Suprapubic skin (tissue), 4 donors: ENCODE measurements around the gene FBXO10. TPM values are rescaled to one million over a fixed set of nuclear protein-coding genes. Genes with fewer than 3 reads are reported as not detected.

Source experiments
- DNase-seq, 2 donors: peaks; one replicate each; pipeline ENCODE4 v3.0.0-alpha.2; 2019; ENCODE audit warnings: low spot score in 2 of 2
- H3K27ac ChIP-seq: fragments of 200-600 bp; sonication (generic); one replicate; pipeline ENCODE4 v1.5.1; 2019
- H3K27me3 ChIP-seq: fragments of 200-600 bp; sonication (generic); one replicate; pipeline ENCODE4 v1.5.1; 2019
- H3K36me3 ChIP-seq: fragments of 200-600 bp; sonication (generic); one replicate; pipeline ENCODE4 v1.5.1; 2019
- H3K4me1 ChIP-seq: fragments of 200-600 bp; sonication (generic); one replicate; pipeline ENCODE4 v1.5.1; 2019
- H3K4me3 ChIP-seq: fragments of 200-600 bp; sonication (generic); one replicate; pipeline ENCODE4 v1.5.1; 2019; ENCODE audit warnings: mild to moderate bottlenecking
- H3K9me3 ChIP-seq: fragments of 200-600 bp; sonication (generic); one replicate; pipeline ENCODE4 v1.5.1; 2019
- EP300 ChIP-seq: sonication (generic); formaldehyde crosslinking; IDR thresholded peaks from one replicate; pipeline ENCODE4 v1.6.1; 2017; ENCODE audit warnings: antibody characterized with exemption
- POLR2A ChIP-seq, 2 donors: fragments of 450-650 bp; IDR thresholded peaks; one replicate each; pipeline ENCODE4 v1.6.1; 2017; ENCODE audit warnings: antibody characterized with exemption in 2 of 2, mild to moderate bottlenecking in 2 of 2, moderate library complexity in 2 of 2
- POLR2AphosphoS5 ChIP-seq, 3 donors: sonication (generic); formaldehyde crosslinking; IDR thresholded peaks; one replicate each; pipeline ENCODE4 v1.6.1; 2017; ENCODE audit warnings: antibody characterized with exemption in 3 of 3
- WGBS: methylation state at CpG from one replicate; pipeline ENCODE4 v1.1.5; 2018; 5-methylcytosine and 5-hydroxymethylcytosine counted together
- total RNA-seq, 4 donors: library from RNA; depleted of rRNA; stranded (reverse); fragments of >200 nt; gene quantifications; one replicate each; pipeline ENCODE4 v1.1.0, GENCODE V29; 2016
- TF ChIP-seq, protein P1 (sequence below), 2 donors: fragments of 200-600 bp in 1 of 2; fragments of 450-650 bp in 1 of 2; sonication (generic) in 1 of 2; IDR thresholded peaks; one replicate each; pipeline ENCODE4 v1.5.1; 2016 to 2019; ENCODE audit warnings: antibody characterized with exemption in 2 of 2, mild to moderate bottlenecking in 1 of 2, moderate library complexity in 1 of 2

FBXO10 gene
- total RNA-seq, 4 donors from 2014 or later, result 2.7 to 4.7 (median 3.2) TPM

DNA sequence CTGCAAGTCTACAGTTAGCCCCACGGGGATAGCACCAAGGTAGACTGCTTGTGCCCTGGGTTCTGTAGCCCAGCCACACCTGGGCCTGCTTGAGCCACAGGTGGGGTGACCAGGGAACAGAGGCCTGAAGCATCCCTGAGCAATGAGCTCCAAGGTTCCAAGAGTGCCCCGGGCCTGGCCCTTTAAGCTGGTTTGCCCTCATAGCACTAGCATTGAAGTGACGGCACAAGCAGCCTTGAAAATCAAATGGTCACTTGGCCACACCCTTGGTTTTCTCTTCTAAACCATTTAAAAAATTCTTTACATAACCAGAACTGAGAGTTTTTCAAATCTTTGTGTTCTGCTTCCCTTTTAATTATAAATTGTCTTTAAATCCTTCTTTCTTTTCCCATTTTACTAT lies 24.7 kb downstream of the FBXO10 start:
- H3K4me1 ChIP-seq, result no peaks in the 10 kb centered on the region
- H3K4me3 ChIP-seq, result no peak overlapping the region
- DNase-seq, result no peak
- no peaks in the 10 kb centered on the region for H3K9me3 ChIP-seq
- H3K27me3 ChIP-seq, result no peaks in the 10 kb centered on the region
- TF ChIP-seq POLR2AphosphoS5 (IDR thresholded peaks at IDR 0.05), result no peak
- TF ChIP-seq EP300, result no peak
- TF ChIP-seq, protein P1, sequence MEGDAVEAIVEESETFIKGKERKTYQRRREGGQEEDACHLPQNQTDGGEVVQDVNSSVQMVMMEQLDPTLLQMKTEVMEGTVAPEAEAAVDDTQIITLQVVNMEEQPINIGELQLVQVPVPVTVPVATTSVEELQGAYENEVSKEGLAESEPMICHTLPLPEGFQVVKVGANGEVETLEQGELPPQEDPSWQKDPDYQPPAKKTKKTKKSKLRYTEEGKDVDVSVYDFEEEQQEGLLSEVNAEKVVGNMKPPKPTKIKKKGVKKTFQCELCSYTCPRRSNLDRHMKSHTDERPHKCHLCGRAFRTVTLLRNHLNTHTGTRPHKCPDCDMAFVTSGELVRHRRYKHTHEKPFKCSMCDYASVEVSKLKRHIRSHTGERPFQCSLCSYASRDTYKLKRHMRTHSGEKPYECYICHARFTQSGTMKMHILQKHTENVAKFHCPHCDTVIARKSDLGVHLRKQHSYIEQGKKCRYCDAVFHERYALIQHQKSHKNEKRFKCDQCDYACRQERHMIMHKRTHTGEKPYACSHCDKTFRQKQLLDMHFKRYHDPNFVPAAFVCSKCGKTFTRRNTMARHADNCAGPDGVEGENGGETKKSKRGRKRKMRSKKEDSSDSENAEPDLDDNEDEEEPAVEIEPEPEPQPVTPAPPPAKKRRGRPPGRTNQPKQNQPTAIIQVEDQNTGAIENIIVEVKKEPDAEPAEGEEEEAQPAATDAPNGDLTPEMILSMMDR (IDR thresholded peaks at IDR 0.05), result no peak
- TF ChIP-seq POLR2A (IDR thresholded peaks at IDR 0.05), result no peak
- no peak overlapping the region for H3K27ac ChIP-seq
- H3K36me3 ChIP-seq, result no peaks in the 10 kb centered on the region
- 91% methylated on average over 3 of the region's 3 CpGs for WGBS

DNA sequence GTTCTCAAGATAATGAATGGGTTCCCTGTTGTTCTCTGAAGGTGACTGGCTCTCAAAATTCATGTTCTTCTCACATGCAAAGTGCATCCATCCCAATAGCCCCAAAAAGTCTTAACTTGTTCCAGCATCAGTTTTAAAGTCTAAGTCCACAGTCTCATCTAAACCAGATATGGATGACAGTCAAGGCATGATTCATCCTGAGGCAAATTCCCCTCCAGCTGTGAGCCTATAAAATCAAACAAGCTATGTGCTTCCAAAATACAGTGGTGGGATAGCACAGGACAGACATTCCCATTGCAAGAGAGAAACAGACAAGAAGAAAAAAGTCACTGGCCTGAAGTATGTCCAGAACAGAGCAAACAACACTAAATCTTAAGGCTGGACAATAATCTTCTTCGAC lies 25.4 kb downstream of the FBXO10 start:
- no peaks in the 10 kb centered on the region for H3K36me3 ChIP-seq
- H3K27me3 ChIP-seq, result no peaks in the 10 kb centered on the region
- H3K9me3 ChIP-seq, result no peaks in the 10 kb centered on the region
- WGBS, result 90% methylated on average over 1 of the region's 1 CpG
- no peaks in the 10 kb centered on the region for H3K4me1 ChIP-seq
- no peak overlapping the region for H3K27ac ChIP-seq
- H3K4me3 ChIP-seq, result no peak overlapping the region
- TF ChIP-seq, protein P1 (IDR thresholded peaks at IDR 0.05), result no peak
- TF ChIP-seq POLR2AphosphoS5 (IDR thresholded peaks at IDR 0.05) (no peak), POLR2A (IDR thresholded peaks at IDR 0.05) (no peak), EP300 (no peak)
- DNase-seq, result no peak

DNA sequence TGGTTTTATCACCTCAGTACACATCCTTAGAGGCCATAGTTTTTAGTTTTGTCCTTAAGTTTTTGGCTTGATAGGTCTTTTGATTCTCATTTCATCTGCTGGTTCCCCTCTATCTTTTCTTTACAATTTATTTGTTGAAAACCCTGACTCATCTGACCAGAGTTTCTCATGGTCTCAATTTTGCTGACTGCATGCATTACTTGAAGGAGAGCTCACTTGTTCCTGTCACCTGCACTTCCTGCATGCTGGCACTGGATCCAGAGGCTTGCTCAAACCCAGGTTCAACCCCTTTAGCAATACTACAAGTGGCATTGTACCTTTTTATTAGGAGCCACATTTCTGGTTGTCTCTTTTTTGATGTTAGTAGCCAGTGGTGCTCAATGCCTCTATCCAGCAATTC lies 26.7 kb downstream of the FBXO10 start:
- Histone ChIP-seq H3K27me3 (no peaks in the 10 kb centered on the region), H3K36me3 (no peaks in the 10 kb centered on the region), H3K27ac (no peak overlapping the region), H3K9me3 (no peaks in the 10 kb centered on the region), H3K4me1 (no peaks in the 10 kb centered on the region), H3K4me3 (no peak overlapping the region)
- DNase-seq, result no peak
- TF ChIP-seq EP300 (no peak), POLR2AphosphoS5 (IDR thresholded peaks at IDR 0.05) (no peak), POLR2A (IDR thresholded peaks at IDR 0.05) (no peak)
- TF ChIP-seq, protein P1 (IDR thresholded peaks at IDR 0.05), result no peak

DNA sequence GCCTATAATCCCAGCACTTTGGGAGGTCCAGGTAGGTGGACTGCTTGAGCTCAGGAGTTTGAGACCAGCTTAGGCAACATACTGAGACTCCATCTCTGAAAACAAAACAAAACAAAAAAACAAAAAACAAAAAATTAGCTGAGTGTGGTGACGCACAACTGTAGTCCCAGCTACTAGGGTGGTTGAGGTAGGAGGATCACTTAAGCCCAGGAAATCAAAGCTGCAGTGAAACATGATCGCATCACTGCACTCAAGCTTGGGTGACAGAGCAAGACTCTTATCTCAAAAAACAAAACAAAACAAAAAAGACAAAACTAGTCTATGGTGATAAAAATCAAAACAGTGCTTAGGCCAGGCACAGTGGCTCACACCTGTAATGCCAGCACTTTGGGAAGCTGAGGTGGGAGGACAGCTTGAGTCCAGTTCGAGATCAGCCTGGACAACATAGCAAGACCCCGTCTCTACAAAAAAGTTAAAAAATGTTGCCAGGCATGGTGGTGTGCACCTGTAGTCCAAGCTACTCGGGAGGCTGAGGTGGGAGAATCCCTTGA lies 28.8 kb downstream of the FBXO10 start:
- no peaks in the 10 kb centered on the region for H3K9me3 ChIP-seq
- no peaks in the 10 kb centered on the region for H3K36me3 ChIP-seq
- H3K4me3 ChIP-seq, result no peak overlapping the region
- 91% methylated on average over 5 of the region's 5 CpGs for WGBS
- H3K27me3 ChIP-seq, result no peaks in the 10 kb centered on the region
- H3K4me1 ChIP-seq, result no peaks in the 10 kb centered on the region
- no peak overlapping the region for H3K27ac ChIP-seq
- TF ChIP-seq, protein P1 (IDR thresholded peaks at IDR 0.05), result no peak
- TF ChIP-seq EP300 (no peak), POLR2AphosphoS5 (IDR thresholded peaks at IDR 0.05) (no peak), POLR2A (IDR thresholded peaks at IDR 0.05) (no peak)
- no peak for DNase-seq

DNA sequence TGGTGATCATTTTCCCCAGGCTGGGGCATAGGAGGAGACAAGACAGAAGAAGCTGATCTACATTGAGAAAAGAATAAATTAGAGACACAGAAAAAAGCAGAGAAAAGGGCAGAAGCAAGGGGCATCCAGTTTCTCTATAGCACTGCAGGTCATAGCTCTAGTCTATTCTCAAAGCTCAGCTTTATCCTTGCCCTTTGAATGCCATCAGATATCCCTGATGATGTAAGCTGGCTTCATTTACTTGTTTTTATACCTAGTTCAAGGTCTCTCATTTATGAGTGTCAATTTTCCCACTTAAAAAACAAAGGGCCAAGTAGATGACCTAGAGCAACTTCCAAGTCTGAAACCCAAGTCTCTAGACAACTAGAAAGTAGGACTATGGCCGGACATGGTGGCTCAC lies 32.7 kb downstream of the FBXO10 start:
- Histone ChIP-seq H3K9me3 (no peaks in the 10 kb centered on the region), H3K4me3 (no peak overlapping the region), H3K27me3 (no peaks in the 10 kb centered on the region), H3K4me1 (peaks cover 8% of the 10 kb centered on the region), H3K36me3 (no peaks in the 10 kb centered on the region), H3K27ac (no peak overlapping the region)
- 95% methylated on average over 1 of the region's 1 CpG for WGBS
- DNase-seq, result no peak
- TF ChIP-seq POLR2AphosphoS5 (IDR thresholded peaks at IDR 0.05), result no peak
- no peak for TF ChIP-seq POLR2A (IDR thresholded peaks at IDR 0.05)
- TF ChIP-seq EP300, result no peak

DNA sequence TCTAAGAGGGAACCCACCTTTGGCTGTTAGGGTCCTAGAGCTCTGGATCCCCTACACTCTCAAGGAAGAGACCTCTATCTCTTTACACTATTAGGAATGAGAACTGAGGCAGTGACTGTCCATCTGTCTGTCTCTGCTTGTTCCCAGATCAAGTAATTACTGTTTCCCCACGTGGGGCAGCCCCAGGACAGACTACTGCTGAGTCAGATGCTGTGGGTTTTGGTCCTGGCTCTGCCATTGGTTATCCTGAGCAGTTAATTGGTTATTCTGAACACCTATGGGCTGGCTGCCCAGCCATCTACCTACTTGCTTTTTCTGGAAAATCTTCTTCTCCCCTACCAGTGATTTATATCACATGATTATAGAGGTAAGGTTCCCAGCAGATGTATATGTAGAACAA lies 33.3 kb downstream of the FBXO10 start:
- Histone ChIP-seq H3K4me1 (peaks cover 8% of the 10 kb centered on the region), H3K27ac (no peak overlapping the region), H3K4me3 (no peak overlapping the region), H3K27me3 (no peaks in the 10 kb centered on the region), H3K9me3 (no peaks in the 10 kb centered on the region), H3K36me3 (no peaks in the 10 kb centered on the region)
- no peak for DNase-seq
- TF ChIP-seq, protein P1 (IDR thresholded peaks at IDR 0.05), result no peak
- TF ChIP-seq POLR2AphosphoS5 (IDR thresholded peaks at IDR 0.05) (no peak), EP300 (no peak), POLR2A (IDR thresholded peaks at IDR 0.05) (no peak)
- whole genome bisulfite sequencing, result 27% methylated on average over 1 of the region's 1 CpG
